ENCODE results near the gene SMPD3. TPM values are rescaled to one million over a fixed set of nuclear protein-coding genes. Genes with fewer than 3 reads are reported as not detected.

SMPD3 gene
- 0.12 to 0.42 TPM (median 0.14 TPM) in 5 replicates for total RNA-seq (2022; extraction: Qiagen RNA extraction; ENCODE audit: low read depth)

DNA sequence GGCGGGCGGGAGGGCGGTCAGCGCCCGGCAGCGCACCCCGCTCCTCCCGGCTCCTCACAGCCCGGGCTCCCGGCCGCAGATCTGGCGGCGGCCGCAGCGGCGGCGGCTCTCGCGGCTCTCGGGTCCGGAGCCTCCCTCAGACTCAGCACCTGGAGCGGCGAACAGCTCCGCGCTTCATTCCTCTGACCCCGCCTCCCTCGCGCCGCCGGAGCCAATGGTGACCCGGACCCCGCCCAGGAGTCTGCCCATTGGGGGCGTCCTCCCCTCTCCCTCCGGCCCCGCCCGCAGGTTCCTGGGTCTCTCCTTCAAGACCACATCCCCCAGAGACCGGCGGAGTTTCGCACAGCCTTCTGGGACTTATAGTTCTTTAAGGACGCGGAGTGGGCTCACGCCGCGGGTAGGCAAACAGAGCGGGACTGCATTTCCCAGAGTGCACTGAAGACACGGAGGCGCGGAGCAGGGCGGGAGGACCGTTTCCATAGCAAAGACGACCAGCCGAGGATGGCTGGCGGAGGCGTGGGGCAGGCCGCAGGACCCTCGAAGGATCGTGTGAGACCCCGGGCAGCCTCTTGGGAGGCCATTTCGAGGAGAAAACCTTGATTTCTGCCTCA lies at the start of gene SMPD3:
SMPD3 (minus strand) TSS at position 149 of the 611 bp plus-strand sequence. CDS start 76,327 bp downstream, outside the sequence.

DNA sequence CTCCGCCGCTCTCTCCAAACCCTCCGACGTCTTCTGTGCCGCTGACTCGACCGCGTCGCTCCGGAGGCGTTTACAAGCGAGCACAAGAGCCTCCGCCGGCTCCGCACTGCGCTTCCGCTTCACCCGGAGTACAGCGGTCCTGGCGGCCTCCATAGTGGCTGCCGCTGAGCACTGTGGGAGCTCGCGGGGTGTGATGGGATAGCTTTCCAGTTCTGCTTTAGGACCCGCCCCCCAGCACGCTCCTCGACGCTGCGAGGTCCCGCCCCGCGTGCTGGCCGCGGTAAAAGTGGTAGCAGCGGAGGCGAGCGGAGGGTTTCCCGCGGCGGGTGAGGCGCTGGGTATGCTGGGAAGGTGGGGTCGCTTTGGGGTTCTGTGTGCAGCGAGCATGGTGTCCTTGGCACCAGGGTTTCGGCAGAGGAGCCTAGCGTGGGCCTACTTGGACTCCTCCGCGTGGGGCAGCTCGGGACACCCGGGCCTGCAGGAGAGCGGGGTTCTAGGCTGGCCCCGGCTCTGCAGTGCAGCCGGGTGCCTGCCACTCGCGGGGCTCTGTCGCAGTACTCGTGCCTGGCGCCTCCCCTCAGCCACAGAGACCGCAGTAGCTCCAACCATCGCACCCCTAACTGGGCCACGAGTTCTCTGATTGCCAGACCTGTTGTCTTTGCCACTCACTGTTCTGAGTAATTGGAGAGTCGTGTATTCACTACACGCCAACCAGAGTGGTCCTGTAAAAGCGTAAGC lies 137.4 kb downstream of the SMPD3 start, which contains the start of the genes PRMT7 and SLC7A6OS:
PRMT7 (plus strand) TSS at position 246 of the 738 bp plus-strand sequence. CDS start 4,961 bp downstream, outside the sequence.
SLC7A6OS (minus strand) TSS at position 173 of the 738 bp plus-strand sequence; CDS start at position 153, 20 bp downstream.

Other genes with a start within 250 kb of the SMPD3 start
- gene ESRP2, start 212.4 kb downstream of the SMPD3 start, total RNA-seq (2022; extraction: Qiagen RNA extraction; ENCODE audit: low read depth) = 0.05 to 0.19 TPM (median 0.09 TPM) in 4 of 5 replicates, not detected in the other
- gene PLA2G15, start 203.1 kb downstream of the SMPD3 start, total RNA-seq (2022; extraction: Qiagen RNA extraction; ENCODE audit: low read depth) = 12.2 to 15.0 TPM (median 14.2 TPM) in 5 replicates
- 35.2 to 38.2 TPM (median 36.1 TPM) in 5 replicates for gene SLC7A6, start 184.0 kb downstream of the SMPD3 start, total RNA-seq (2022; extraction: Qiagen RNA extraction; ENCODE audit: low read depth)
- 10.0 to 12.8 TPM (median 11.6 TPM) in 5 replicates for gene SLC7A6OS, start 137.6 kb downstream of the SMPD3 start, total RNA-seq (2022; extraction: Qiagen RNA extraction; ENCODE audit: low read depth)
- 30.2 to 32.7 TPM (median 31.2 TPM) in 5 replicates for gene PRMT7, start 137.5 kb downstream of the SMPD3 start, total RNA-seq (2022; extraction: Qiagen RNA extraction; ENCODE audit: low read depth)
- 6.5 to 10.9 TPM (median 10.2 TPM) in 5 replicates for gene ZFP90, start 90.8 kb upstream of the SMPD3 start, total RNA-seq (2022; extraction: Qiagen RNA extraction; ENCODE audit: low read depth)
- 0.12 to 0.39 TPM (median 0.21 TPM) in 5 replicates for gene CDH3, start 196.8 kb upstream of the SMPD3 start, total RNA-seq (2022; extraction: Qiagen RNA extraction; ENCODE audit: low read depth)